Liver (tissue), 3 donors: ENCODE results near the gene PPP1R9A.

Experiments used
- FOXA1 ChIP-seq: IDR thresholded peaks from 2 replicates; pipeline ENCODE4 v1.6.1; 2016; ENCODE audit warnings: antibody characterized with exemption
- GABPA ChIP-seq, 2 donors: IDR thresholded peaks in 1 of 2; conservative IDR thresholded peaks in 1 of 2; 2 replicates each; pipeline ENCODE4 v1.6.1; 2016; ENCODE audit warnings: antibody characterized with exemption in 2 of 2, mild to moderate bottlenecking in 1 of 2, moderate library complexity in 1 of 2
- HNF4A ChIP-seq, 2 donors: conservative IDR thresholded peaks; 2 replicates each; pipeline ENCODE4 v1.6.1; 2016; ENCODE audit warnings: antibody characterized with exemption in 2 of 2, mild to moderate bottlenecking in 2 of 2
- JUND ChIP-seq, 2 donors: IDR thresholded peaks; 2 replicates each; pipeline ENCODE4 v1.6.1; 2016; ENCODE audit warnings: antibody characterized with exemption in 2 of 2
- MAX ChIP-seq: IDR thresholded peaks from 2 replicates; pipeline ENCODE4 v1.6.1; 2016; ENCODE audit warnings: antibody characterized with exemption
- RAD21 ChIP-seq, 2 donors: IDR thresholded peaks; 2 replicates each; pipeline ENCODE4 v1.6.1; 2016; ENCODE audit warnings: antibody characterized with exemption in 2 of 2, mild to moderate bottlenecking in 2 of 2
- REST ChIP-seq: IDR thresholded peaks from 2 replicates; pipeline ENCODE4 v1.6.1; 2016; ENCODE audit warnings: antibody characterized with exemption, mild to moderate bottlenecking
- SP1 ChIP-seq: IDR thresholded peaks from 2 replicates; pipeline ENCODE4 v1.6.1; 2018; ENCODE audit warnings: antibody characterized with exemption, mild to moderate bottlenecking
- TAF1 ChIP-seq: conservative IDR thresholded peaks from 2 replicates; pipeline ENCODE4 v1.6.1; 2016; ENCODE audit warnings: antibody characterized with exemption, mild to moderate bottlenecking
- YY1 ChIP-seq: IDR thresholded peaks from 2 replicates; pipeline ENCODE4 v1.6.1; 2016; ENCODE audit warnings: antibody characterized with exemption, mild to moderate bottlenecking
- ZBTB33 ChIP-seq: IDR thresholded peaks from 2 replicates; pipeline ENCODE4 v1.6.1; 2016; ENCODE audit warnings: antibody characterized with exemption
- TF ChIP-seq, protein P1 (sequence below): fragments of 150-350 bp; IDR thresholded peaks from 2 replicates; pipeline ENCODE4 v1.5.1; 2017; ENCODE audit warnings: improper control_type of control experiment, low read depth, low read length; ENCODE audit not compliant: missing input control
- donor health status: healthy.
- donor health status: healthy.

DNA sequence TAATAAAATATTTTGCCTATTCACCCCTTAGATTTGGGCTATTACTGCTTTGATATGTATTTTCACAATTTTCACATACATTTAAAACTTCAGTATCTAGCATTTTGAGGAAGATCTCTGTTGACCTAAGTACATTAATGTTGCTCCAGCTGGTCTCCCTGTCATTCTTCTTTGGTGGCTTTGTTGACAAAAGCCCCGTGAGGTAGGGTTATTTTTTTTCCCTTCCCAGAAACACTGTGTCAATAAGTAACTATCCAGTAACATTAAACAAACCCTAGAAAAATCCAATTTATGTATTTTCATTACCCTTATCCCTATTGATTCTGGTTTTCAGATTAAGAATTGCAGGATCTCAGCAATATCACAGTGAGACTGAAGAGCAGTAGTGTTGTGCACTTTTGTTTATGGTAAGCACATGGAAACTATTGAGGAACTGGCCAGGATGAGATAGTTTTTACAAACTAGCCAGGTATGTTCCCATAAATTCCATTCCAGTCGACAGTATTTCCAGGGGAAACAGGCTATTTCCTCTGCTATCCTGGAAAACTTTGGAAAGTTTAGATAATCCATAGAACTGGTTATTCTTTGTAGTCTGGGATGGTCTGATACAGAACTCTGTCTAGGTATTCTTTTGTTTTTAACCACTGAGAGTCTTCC lies 218.8 kb downstream of the PPP1R9A start:
- TF ChIP-seq, protein P1, sequence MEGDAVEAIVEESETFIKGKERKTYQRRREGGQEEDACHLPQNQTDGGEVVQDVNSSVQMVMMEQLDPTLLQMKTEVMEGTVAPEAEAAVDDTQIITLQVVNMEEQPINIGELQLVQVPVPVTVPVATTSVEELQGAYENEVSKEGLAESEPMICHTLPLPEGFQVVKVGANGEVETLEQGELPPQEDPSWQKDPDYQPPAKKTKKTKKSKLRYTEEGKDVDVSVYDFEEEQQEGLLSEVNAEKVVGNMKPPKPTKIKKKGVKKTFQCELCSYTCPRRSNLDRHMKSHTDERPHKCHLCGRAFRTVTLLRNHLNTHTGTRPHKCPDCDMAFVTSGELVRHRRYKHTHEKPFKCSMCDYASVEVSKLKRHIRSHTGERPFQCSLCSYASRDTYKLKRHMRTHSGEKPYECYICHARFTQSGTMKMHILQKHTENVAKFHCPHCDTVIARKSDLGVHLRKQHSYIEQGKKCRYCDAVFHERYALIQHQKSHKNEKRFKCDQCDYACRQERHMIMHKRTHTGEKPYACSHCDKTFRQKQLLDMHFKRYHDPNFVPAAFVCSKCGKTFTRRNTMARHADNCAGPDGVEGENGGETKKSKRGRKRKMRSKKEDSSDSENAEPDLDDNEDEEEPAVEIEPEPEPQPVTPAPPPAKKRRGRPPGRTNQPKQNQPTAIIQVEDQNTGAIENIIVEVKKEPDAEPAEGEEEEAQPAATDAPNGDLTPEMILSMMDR: no peak
- TF ChIP-seq TAF1 (no peak), ZBTB33 (no peak), SP1 (no peak), REST (no peak), MAX (no peak), HNF4A (conservative IDR thresholded peaks at IDR 0.05) (no peak), FOXA1 (no peak), RAD21 (IDR thresholded peaks at IDR 0.05) (no peak), YY1 (no peak), GABPA (IDR thresholded peaks at IDR 0.05 in 1 of 2, conservative IDR thresholded peaks at IDR 0.05 in 1 of 2) (no peak), JUND (IDR thresholded peaks at IDR 0.05) (no peak)
